GM21576 (cell line): ENCODE data around the gene ALOX5.
A peak's percentile ranks its signal among the peaks of the same experiment; 100 is the strongest.
"Not testable (repeated sequence)": the region's sequence is repeated elsewhere in the genome, so short reads cannot be mapped to it uniquely, and the experiment has no call there.

Source experiments
- ATAC-seq: cut with Tn5 transposase; IDR thresholded peaks from one replicate; pipeline ENCODE4 v1.9.1; 2021; ENCODE audit warnings: mild to moderate bottlenecking, moderate library complexity; ENCODE audit not compliant: unreplicated experiment

The ALOX5 gene

GRCh38 chr10:45461034-45461433 lies 87.0 kb downstream of the ALOX5 start:
- peak; percentile 68 for ATAC-seq

GRCh38 chr10:45463244-45464116 lies 89.5 kb downstream of the ALOX5 start:
- no peak for ATAC-seq

GRCh38 chr10:45464958-45465567 lies 91.0 kb downstream of the ALOX5 start:
- peak; percentile 42 for ATAC-seq

GRCh38 chr10:45466784-45467183 lies 92.8 kb downstream of the ALOX5 start:
- no peak for ATAC-seq

- no peak for ATAC-seq
Observed at GRCh38 chr10:45468079-45468478, 94.1 kb downstream of the ALOX5 start.

- no peak for ATAC-seq
Observed at GRCh38 chr10:45470098-45471012, 96.3 kb downstream of the ALOX5 start.

GRCh38 chr10:45471059-45471458 lies 97.0 kb downstream of the ALOX5 start:
- no peak for ATAC-seq

GRCh38 chr10:45471531-45472310 lies 97.7 kb downstream of the ALOX5 start:
- ATAC-seq: no peak

GRCh38 chr10:45473126-45473525 lies 99.1 kb downstream of the ALOX5 start:
- ATAC-seq: no peak

GRCh38 chr10:45476559-45476958 lies 102.5 kb downstream of the ALOX5 start:
- ATAC-seq: no peak

- ATAC-seq: no peak
Observed at GRCh38 chr10:45480294-45480693, 106.3 kb downstream of the ALOX5 start.

GRCh38 chr10:45481100-45481499 lies 107.1 kb downstream of the ALOX5 start:
- not testable (repeated sequence) for ATAC-seq

GRCh38 chr10:45483002-45483401 lies 109.0 kb downstream of the ALOX5 start:
- no peak for ATAC-seq

- no peak for ATAC-seq
Observed at GRCh38 chr10:45487735-45488134, 113.7 kb downstream of the ALOX5 start.

- no peak for ATAC-seq
Observed at GRCh38 chr10:45488365-45488764, 114.3 kb downstream of the ALOX5 start.

GRCh38 chr10:45490277-45490676 lies 116.3 kb downstream of the ALOX5 start:
- no peak for ATAC-seq

GRCh38 chr10:45491061-45491460 lies 117.0 kb downstream of the ALOX5 start:
- ATAC-seq: no peak
